Measurements from ENCODE around the gene CNNM3.

CNNM3 gene

GRCh38 chr2:96875498-96876268 is 59.6 kb downstream of the CNNM3 start:
- TF ChIP-seq POLR2A (IDR thresholded peaks at IDR 0.05; ENCODE audit: low read length), result no peak
- TF ChIP-seq GATA1 (IDR thresholded peaks at IDR 0.05; ENCODE audit: low read depth, low read length), result no peak
- peak in 1 of 2 experiments; percentile 20 for DNase-seq

- TF ChIP-seq POLR2A (IDR thresholded peaks at IDR 0.05; ENCODE audit: low read length), result no peak
- no peak for TF ChIP-seq GATA1 (IDR thresholded peaks at IDR 0.05; ENCODE audit: low read depth, low read length)
These were observed 60.4 kb downstream of the CNNM3 start for GRCh38 chr2:96876269-96877041.

GRCh38 chr2:96877042-96877451 is 61.0 kb downstream of the CNNM3 start:
- TF ChIP-seq POLR2A (IDR thresholded peaks at IDR 0.05; ENCODE audit: low read length), result no peak
- TF ChIP-seq GATA1 (IDR thresholded peaks at IDR 0.05; ENCODE audit: low read depth, low read length), result no peak
- peak in 1 of 2 experiments; percentile 21 for DNase-seq

More at GRCh38 chr2:96876269-96877041, 60.4 kb downstream of the CNNM3 start:
- no peak for DNase-seq

- TF ChIP-seq GATA1 (IDR thresholded peaks at IDR 0.05; ENCODE audit: low read depth, low read length), result no peak
- TF ChIP-seq POLR2A (IDR thresholded peaks at IDR 0.05; ENCODE audit: low read length), result no peak
These were observed 61.6 kb downstream of the CNNM3 start for GRCh38 chr2:96877631-96878092.

GRCh38 chr2:96878171-96878570 is 62.1 kb downstream of the CNNM3 start:
- TF ChIP-seq POLR2A (IDR thresholded peaks at IDR 0.05; ENCODE audit: low read length) (no peak), GATA1 (IDR thresholded peaks at IDR 0.05; ENCODE audit: low read depth, low read length) (no peak)

More at GRCh38 chr2:96877631-96878092, 61.6 kb downstream of the CNNM3 start:
- DNase-seq, result peak; percentile 56 to 63

GRCh38 chr2:96878796-96879544 is 62.9 kb downstream of the CNNM3 start:
- DNase-seq, result no peak
- TF ChIP-seq GATA1 (IDR thresholded peaks at IDR 0.05; ENCODE audit: low read depth, low read length), result no peak
- TF ChIP-seq POLR2A (IDR thresholded peaks at IDR 0.05; ENCODE audit: low read length), result no peak

More at GRCh38 chr2:96878171-96878570, 62.1 kb downstream of the CNNM3 start:
- DNase-seq, result no peak

- DNase-seq, result no peak
- TF ChIP-seq POLR2A (IDR thresholded peaks at IDR 0.05; ENCODE audit: low read length) (no peak), GATA1 (IDR thresholded peaks at IDR 0.05; ENCODE audit: low read depth, low read length) (no peak)
These were observed 63.5 kb downstream of the CNNM3 start for GRCh38 chr2:96879545-96880040.

- no peak for TF ChIP-seq GATA1 (IDR thresholded peaks at IDR 0.05; ENCODE audit: low read depth, low read length)
- TF ChIP-seq POLR2A (IDR thresholded peaks at IDR 0.05; ENCODE audit: low read length), result no peak
- DNase-seq, result no peak
These were observed 64.8 kb downstream of the CNNM3 start for GRCh38 chr2:96880891-96881273.

GRCh38 chr2:96881349-96882195 is 65.5 kb downstream of the CNNM3 start:
- peak in 1 of 2 experiments; percentile 39 for DNase-seq
- TF ChIP-seq GATA1 (IDR thresholded peaks at IDR 0.05; ENCODE audit: low read depth, low read length), result no peak
- no peak for TF ChIP-seq POLR2A (IDR thresholded peaks at IDR 0.05; ENCODE audit: low read length)

GRCh38 chr2:96882230-96882629 is 66.2 kb downstream of the CNNM3 start:
- DNase-seq, result peak in 1 of 2 experiments; percentile 23
- no peak for TF ChIP-seq GATA1 (IDR thresholded peaks at IDR 0.05; ENCODE audit: low read depth, low read length)
- no peak for TF ChIP-seq POLR2A (IDR thresholded peaks at IDR 0.05; ENCODE audit: low read length)

GRCh38 chr2:96882906-96883305 is 66.8 kb downstream of the CNNM3 start:
- DNase-seq, result no peak
- no peak for TF ChIP-seq POLR2A (IDR thresholded peaks at IDR 0.05; ENCODE audit: low read length)
- no peak for TF ChIP-seq GATA1 (IDR thresholded peaks at IDR 0.05; ENCODE audit: low read depth, low read length)

- DNase-seq, result no peak
- TF ChIP-seq GATA1 (IDR thresholded peaks at IDR 0.05; ENCODE audit: low read depth, low read length) (no peak), POLR2A (IDR thresholded peaks at IDR 0.05; ENCODE audit: low read length) (no peak)
These were observed 67.2 kb downstream of the CNNM3 start for GRCh38 chr2:96883306-96883705.
